HG03066 (cell line): ENCODE data around the gene DCTN2.
"Not testable (repeated sequence)": the region's sequence is repeated elsewhere in the genome, so short reads cannot be mapped to it uniquely, and the experiment has no call there.

Experiments used
- ATAC-seq: cut with Tn5 transposase; IDR thresholded peaks from one replicate; pipeline ENCODE4 v1.9.1; 2021; ENCODE audit warnings: low read depth; ENCODE audit not compliant: unreplicated experiment

The DCTN2 gene

DNA sequence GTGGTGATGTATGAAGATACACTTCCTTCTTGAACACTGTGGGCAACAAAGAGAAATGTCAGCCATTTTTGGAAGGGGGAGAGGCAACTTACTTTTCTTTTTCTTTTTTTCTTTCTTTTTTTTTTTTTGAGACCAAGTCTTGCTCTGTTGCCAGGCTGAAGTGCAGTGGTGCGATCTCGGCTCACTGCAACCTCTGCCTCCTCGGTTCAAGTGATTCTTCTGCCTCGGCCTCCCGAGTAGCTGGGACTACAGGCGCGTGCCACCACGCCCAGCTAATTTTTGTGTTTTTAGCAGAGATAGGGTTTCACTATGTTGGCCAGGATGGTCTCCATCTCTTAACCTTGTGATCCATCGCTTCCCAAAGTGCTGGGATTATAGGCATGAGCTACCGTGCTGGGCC lies 29.3 kb downstream of the DCTN2 start:
- not testable (repeated sequence) for ATAC-seq

DNA sequence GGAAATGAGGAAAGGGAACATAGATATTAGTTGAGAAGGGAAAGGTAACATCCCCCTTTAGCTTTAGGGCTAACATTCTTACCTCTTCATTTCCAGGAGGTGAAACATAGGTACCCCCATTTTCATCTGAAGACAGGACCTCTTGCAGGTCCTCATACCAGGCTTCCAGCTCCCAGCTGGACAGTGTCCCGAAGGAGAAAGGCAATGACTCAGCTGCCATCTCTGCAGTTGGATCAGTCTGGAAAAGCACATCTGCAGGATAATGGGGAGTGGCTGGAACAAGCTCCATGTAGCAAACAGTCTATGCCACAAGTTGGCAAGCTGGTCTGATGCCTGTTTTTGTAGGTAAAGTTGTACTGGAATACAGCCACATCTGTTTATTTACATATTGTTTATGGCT lies 29.8 kb downstream of the DCTN2 start:
- no peak for ATAC-seq

- ATAC-seq = no peak
Measured at GRCh38 chr12:57516617-57517153, 30.3 kb downstream of the DCTN2 start.

DNA sequence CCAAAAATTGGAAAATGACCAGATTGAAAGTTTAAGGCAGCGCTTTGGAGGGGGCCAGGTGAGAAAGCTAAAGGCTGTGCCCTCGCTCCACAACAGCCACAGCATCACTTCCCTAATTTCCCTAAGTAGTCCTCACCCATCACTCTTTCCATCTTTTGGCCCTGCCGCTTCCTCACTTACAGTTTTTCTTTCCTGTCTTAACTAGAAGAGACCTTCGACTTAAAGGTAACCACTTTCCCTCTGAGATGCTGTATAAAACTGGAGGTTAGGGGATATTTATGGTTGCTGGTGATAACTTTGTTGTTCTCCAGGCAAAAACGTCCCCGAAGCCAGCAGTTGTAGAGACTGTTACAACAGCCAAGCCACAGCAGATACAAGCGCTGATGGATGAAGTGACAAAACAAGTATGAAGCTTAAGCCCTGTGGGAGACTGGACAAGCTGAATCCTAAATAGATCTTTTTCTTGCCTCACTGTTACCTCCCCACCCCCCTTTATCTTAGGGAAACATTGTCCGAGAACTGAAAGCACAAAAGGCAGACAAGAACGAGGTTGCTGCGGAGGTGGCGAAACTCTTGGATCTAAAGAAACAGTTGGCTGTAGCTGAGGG lies 31.0 kb downstream of the DCTN2 start:
- no peak for ATAC-seq

DNA sequence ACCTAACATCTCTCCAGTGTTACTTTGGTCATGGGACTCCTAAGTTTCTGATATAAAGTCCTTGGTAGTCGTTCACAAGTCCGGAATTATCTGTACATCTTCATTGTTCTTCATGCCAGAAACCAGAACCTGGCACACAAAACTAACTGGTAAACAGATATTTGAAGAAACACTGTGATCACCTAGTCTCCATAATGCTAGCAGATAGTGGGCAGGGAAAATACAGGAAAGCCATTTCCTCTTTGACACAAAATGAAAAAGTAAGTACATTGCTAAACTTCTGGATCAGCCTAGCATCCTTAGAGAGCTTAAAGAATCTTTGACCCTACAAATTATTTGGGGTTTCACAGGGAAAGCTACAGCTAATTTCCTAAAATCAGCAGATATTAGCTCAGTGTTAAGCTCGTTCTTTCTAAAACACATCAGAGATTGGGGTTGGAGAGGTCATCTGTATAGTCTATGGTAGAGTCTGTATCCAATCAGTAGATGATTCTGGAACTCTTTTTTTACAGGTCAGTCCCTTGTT lies 31.5 kb downstream of the DCTN2 start:
- ATAC-seq = no peak

- ATAC-seq = no peak
Measured at GRCh38 chr12:57514720-57515407, 32.1 kb downstream of the DCTN2 start.

DNA sequence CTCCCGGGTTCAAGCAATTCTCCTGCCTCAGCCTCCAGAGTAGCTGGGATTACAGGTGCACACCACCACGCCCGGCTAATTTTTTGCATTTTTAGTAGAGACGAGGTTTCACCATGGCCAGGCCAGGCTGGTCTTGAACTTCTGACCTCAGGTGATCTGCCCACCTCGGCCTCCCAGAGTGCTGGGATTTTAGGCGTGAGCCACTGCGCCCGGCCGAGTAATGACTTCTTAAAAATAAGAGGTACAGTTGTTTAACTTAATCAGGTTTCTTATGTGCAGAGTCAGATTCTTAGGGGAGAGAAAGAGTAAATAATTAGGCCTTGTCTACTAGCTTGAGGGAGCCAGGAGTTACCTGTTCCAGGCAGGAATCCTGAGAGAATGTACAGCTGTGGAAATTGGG lies 32.7 kb downstream of the DCTN2 start:
- ATAC-seq = not testable (repeated sequence)

DNA sequence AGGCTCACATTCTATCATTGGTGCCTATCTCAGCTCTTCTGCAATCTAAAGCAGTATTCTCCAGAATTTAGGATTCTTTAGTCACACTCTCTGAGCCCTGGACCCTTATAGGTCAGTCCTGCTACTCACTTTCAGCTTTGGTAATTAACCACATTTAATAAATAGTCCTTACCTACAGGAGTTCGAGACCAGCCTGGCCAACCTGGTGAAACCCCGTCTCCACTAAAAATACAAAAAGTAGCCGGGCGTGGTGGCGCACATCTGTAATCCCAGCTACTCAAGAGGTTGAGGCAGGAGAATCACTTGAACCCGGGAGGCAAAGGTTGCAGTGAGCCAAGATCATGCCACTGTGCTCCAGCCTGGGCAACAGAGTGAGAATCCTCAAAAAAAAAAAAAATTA lies 33.3 kb downstream of the DCTN2 start:
- ATAC-seq = not testable (repeated sequence)

GRCh38 chr12:57513266-57513665 lies 33.7 kb downstream of the DCTN2 start:
- ATAC-seq = no peak

- ATAC-seq = no peak
Measured at GRCh38 chr12:57512665-57513064, 34.3 kb downstream of the DCTN2 start.

- ATAC-seq = no peak
Measured at GRCh38 chr12:57511588-57512325, 35.2 kb downstream of the DCTN2 start.

GRCh38 chr12:57511161-57511560 lies 35.8 kb downstream of the DCTN2 start:
- ATAC-seq = no peak

GRCh38 chr12:57507796-57508195 lies 39.2 kb downstream of the DCTN2 start:
- ATAC-seq = not testable (repeated sequence)

DNA sequence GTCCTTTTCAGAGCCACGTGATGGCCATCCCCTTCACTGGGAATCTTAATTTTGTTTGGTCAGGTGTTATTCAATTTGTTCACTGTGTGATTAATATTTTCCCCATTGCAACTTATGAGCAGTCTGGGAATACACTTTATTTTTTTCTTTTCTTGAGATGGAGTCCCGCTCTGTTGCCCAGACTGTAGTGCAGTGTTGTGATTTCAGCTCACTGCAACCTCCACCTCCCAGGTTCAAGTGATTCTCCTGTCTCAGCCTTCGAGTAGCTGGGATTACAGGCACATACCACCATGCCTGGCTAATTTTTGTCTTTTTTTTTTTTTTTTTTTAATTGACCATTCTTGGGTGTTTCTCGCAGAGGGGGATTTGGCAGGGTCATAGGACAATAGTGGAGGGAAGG lies 40.5 kb downstream of the DCTN2 start:
- ATAC-seq = not testable (repeated sequence)

GRCh38 chr12:57502311-57502969 lies 44.6 kb downstream of the DCTN2 start:
- not testable (repeated sequence) for ATAC-seq

- ATAC-seq = no peak
Measured at GRCh38 chr12:57500213-57500612, 46.8 kb downstream of the DCTN2 start.

GRCh38 chr12:57498571-57498970 lies 48.4 kb downstream of the DCTN2 start:
- no peak for ATAC-seq

GRCh38 chr12:57498132-57498502 lies 48.9 kb downstream of the DCTN2 start:
- no peak for ATAC-seq

GRCh38 chr12:57497223-57498131 lies 49.5 kb downstream of the DCTN2 start:
- no peak for ATAC-seq

- ATAC-seq = no peak
Measured at GRCh38 chr12:57496822-57497221, 50.2 kb downstream of the DCTN2 start.
